GM04503 (cell line): ENCODE data around the gene ZNF629.
A peak's percentile ranks its signal among the peaks of the same experiment; 100 is the strongest.

Source experiments
- DNase-seq: peaks from one replicate; pipeline ENCODE4 v3.0.0-alpha.2; 2012; ENCODE audit warnings: low read depth

Gene ZNF629

DNA sequence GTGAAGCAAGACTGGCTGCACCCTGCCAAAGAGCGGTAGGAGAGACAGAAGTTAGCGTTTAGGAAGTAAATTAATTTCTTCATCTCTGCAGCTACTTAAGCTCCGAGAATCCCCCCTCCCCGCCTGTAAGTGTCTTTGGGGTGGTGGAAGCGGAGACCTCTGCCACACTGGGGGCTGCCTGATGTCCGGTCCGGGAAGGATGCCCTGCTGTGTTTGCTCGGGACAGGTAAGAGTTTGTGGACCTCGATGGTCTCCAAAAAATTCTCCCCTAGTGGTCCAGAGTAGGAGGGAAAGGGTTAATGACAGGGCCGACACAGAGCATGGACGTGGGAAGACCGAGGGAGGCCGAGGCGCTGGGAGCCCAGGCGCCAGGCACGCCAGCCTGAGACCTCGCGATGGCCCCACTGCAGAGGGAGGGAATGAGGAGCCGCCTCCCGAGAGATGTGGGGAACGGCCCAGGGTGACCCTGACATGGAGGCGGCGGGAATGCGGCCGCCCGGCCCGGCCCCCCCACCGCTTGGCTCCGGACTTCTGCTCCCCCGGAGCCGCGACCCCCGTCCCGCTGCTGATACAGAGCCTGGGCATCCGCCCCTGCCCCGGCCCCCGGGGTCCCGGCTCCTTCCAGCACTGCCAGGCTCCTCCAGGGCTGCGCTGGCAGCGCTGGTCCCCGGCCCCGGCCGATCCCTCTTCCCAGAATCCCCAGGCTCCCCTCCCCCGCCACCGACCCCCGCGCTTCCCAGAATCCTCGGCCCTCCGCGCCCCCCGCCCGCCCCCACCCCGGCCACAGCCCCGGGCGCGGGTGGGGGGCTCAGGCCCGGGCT, 680 bp downstream of the ZNF629 start:
- DNase-seq: no peak

DNA sequence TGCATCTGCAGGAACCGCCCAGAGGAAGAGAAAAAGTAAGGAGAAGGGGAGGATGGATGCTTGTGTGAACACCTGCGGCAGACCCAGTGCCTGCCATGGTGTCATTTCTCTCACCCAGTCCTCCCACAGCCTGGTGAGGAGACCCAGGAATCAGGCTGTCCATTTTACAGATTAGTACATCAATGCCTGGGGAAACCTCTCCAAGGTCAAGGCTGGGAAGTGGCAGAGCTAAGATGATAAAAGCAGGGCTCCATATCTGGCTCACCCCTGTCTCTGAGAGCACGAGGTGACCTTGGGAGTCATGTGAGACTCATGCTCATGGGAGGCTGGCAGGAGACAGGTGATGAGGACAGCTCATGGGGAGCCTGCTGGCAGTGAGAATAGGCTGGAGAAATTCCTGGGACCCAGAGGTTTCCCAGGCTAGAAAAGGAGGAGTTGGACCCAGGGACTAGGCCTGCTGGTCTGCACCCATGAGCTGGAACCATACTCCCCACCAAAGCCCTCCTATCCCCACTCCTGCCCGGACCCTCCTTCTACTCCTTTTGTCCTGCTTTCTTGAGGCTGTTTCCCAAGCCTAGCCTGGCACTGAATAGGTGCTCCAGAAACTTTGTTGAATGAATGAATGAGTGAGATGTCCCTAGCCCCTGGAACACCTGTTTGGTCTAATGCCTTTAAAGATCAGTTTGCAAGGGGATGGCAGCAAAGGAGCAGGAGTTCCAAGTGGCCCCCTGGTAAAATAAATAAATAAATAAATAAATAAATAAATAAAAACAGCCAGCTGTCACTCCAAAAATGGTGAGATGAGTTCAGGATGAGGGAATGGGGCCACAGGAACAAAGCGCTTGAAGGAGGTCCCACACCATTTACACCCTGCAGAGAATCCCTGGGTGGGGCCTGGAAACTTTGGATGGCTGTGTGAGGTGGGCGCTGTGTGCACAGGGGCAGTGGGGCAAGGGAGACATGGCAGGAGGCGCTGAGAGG, 1.6 kb downstream of the ZNF629 start:
- no peak for DNase-seq

DNA sequence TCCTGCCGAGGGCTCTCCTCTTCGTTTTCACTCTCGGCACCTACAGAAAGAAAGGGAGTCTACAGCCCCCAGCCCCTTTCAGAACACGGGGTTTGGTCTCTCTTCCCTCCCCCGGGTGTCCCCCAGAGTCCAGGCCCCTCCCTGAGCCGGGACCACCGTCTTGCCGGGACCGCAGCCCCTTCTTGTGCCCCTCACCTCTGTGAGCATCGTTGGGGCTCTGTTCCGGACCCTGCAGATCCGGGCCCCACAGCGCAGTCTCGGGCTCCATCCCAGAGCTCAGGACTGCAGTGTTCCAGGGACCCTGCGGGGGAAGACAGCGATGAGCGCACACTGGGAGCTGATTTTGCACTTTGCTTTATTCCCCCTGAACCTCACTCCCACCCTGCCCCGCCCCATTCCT, 2.8 kb downstream of the ZNF629 start:
- no peak for DNase-seq

DNA sequence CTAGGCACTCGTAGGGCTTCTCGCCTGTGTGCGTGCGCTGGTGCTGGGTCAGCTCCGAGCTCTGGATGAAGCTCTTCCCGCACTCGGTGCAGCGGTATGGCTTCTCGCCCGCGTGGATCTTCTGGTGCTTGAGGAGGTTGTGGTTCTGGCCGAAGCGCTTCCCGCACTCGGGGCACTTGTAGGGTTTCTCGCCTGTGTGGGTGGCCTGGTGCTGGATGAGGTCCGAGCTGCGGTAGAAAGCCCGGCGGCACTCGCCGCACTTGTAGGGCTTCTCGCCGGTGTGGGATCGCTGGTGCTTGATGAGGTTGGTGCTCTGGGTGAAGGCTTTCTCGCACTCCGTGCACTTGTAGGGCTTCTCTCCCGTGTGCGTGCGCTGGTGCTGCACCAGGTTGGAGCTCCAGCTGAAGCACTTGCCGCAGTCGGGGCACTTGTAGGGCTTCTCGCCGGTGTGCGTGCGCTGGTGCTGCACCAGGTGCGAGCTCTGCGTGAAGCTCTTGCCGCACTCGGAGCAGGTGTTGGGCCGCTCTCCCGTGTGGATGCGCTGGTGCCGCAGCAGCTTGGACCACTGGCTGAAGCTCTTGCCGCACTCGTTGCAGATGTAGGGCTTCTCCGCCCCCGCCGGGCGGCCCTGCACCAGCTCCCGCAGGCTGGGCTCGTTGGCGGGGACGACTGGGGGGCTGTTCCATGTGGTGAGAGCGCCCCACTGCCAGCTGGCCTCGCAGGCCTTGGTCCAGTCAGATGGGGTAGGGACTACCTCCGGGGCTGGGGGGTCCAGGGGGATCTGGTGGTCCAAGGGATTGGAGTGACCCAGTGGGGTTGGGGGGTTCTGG, 3.5 kb downstream of the ZNF629 start:
- DNase-seq: no peak

- DNase-seq: no peak
Measured at GRCh38 chr16:30782486-30783279, 4.3 kb downstream of the ZNF629 start.

DNA sequence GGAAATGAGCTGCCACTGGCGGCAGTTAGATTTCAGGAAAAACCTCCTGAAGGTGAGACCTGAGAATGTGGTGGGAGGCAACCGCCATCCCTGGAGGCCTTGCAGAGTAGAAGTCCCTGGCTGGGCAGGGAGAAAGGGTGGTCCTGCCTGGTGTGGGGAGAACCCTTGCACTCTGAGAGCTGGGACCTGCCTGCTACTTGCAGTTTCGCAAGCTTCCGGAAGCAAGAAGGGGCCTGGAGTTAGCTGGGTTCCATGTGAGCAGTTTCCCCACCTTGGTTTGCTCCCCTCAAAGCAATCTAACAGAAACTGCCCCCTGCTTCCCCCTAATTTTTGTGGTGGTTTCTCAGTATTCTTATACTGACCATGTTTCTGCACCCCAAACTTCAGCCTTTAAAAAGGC, 6.5 kb downstream of the ZNF629 start:
- DNase-seq: no peak

- DNase-seq: no peak
Measured at GRCh38 chr16:30780021-30780420, 7.0 kb downstream of the ZNF629 start.

DNA sequence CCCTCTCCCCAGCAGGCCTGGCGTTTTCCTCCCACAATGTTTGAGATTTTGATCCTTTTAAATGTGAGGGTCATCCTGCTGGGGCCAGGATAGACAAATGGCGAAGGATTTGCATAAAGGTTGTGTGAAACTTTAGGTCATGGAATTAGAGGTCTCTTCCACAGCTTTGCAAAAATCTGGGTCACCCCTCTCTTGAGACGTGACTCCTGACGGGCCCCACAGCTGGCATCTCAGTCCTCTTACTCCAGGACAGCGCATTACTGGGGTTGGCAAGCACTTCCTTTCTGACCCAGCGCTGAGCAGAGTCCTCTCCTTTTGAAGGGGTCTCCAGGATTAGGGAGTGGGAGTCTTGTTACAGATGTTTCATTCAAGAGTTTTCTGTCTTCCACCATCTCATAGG, 7.4 kb downstream of the ZNF629 start:
- DNase-seq: no peak

DNA sequence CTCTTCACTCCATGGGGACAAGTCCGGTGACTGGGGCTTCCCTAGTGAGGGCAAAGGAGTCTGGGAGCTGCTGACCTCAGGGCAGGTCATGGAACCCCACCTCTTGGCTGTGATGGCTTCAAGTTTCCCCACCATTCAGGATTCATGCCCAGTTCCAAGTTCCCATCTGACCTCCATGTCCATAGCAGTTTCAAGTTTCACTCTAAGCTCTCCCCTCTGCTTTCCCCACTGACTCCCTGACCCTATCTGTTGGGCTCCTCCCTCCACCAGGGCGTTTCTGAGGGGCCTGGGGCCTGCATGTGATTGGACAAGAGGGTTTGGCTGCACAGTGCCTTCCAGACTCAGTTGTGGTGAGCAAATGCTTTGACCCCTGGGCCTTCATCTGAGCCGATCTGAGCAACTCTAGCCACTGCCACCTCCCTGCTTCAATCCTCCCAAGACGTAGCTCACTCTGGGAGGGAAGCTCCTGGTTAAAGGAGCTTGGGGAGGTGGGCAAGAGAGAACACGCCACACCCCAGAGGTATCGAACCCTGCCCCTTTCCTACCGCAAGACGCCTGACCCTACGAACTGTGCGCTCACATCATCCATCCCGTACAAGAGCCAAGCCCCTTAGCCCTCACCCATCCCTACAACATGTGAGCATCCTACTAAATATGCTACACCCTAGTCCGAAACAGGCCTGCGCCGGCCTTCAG, 8.3 kb downstream of the ZNF629 start:
- DNase-seq: no peak

DNA sequence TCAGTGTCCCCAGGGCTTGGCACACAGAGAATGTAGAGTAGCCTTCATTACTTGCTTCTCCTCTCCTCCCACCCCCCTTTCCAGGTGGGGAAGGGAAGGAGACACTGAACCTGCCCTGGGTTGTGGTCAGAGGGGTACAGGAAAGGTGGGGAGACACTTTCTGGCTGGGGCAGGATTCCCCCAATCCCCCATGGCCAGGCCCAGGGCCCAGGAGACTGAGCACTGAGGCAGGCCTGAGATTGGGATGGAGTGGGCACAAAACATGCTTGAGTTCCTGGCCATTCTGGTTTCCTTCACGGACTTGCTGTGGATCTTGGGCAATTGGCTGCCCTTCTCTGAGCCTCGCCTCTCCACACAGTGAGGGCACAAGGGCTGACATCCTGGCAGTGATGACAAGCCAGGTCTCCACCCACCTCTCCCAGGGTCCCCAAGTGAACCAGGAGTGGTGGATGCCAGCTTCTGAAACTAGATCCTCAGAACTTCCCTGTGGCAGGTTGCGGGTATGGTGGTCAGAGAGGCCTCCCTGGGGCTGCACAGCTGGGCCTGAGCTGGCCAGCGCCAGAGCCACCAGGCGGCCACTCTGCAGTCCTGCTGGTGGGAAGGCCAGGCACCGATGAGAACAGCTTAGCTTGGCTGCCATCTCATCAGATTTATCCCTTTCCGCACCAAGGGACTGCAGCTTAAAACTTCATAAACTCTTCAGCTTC, 9.3 kb downstream of the ZNF629 start:
- no peak for DNase-seq

DNA sequence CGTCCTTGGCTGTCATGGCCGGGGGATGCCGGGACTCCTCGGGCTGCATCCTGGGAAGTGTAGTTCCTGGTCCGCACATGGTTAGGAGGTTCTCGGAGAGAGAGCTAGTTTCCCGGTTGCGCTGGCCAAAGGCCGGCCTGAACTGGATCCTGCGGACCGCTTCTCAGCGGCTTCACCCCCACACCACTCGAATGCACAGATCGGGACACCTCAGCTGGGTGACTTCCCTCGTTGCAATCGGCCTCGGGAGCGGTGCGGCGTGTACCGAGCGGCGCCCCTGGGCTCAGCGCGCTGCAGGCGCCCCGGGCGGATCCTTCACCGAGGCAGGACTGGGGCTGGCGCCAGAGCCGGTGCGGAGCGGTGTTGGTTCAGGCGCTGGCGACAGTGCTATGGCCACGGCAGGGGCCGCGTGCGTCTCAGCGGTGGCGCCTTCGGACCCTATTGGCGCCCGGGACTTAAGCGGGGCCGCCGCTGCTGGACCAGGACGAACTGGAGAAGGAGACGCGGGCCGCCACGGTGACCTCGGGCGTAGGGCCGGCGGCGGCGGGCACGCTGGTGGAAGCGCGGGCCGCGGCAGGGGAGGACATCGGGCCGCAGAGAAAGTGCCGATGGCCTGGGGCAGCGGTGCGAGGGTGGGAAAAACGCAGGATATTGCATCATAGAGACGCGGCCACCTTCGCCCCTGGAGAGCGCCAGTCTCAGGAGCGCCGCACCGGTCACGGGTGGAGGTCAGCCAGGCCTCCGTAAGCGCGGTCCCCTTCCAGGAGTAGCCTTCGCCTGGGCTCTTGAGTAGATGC, 11.4 kb downstream of the ZNF629 start:
- peak; percentile 46 for DNase-seq

GRCh38 chr16:30775131-30775391, 11.9 kb downstream of the ZNF629 start:
- no peak for DNase-seq

- no peak for DNase-seq
Measured at GRCh38 chr16:30774367-30775130, 12.5 kb downstream of the ZNF629 start.

DNA sequence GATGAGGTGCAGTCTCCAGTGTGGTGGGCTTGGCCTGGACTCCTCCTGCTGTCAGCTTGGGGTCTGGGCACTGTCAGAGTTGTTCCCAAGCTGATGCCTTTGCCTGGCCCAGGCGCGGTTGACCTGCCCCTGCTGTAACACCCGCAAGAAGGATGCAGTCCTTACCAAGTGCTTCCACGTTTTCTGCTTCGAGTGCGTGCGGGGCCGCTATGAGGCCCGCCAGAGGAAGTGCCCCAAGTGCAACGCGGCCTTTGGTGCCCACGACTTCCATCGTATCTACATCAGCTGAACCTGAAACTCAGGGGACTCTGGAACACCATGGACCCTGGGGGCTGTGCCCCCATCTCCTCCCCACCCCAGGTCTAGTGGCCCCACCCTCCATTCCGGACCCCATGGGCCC, 13.2 kb downstream of the ZNF629 start:
- DNase-seq: no peak

GRCh38 chr16:30771726-30772125, 15.3 kb downstream of the ZNF629 start:
- no peak for DNase-seq

DNA sequence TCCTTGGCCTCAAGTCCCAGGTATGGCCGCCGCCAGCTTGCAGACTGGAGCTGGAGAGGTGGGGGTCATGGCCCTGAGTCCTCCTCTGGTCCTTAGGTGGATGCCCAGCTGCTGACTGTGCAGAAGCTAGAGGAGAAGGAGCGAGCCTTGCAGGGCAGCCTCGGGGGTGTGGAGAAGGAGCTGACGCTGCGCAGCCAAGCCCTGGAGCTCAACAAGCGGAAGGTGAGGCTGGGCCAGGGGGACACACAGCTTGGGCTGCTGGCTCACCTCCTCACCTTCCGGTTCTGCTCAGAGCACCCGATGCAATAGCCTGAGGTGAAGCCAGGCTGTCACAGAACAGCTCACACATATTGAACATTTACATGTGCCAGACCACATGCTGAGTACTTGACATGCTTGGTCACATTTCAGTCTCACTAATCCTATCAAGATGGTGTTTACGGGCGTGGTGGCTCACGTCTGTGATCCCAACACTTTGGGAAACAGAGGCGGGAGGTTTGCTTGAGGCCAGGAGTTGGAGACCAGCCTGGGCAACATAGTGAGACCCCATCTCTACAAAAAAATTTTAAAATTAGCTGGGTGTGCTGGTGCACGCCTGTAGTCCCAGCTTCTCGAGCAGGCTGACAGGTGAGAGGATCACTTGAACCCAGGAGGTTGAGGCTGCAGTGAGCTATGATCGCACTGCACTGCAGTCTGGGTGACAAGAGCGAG, 17.5 kb downstream of the ZNF629 start:
- no peak for DNase-seq

DNA sequence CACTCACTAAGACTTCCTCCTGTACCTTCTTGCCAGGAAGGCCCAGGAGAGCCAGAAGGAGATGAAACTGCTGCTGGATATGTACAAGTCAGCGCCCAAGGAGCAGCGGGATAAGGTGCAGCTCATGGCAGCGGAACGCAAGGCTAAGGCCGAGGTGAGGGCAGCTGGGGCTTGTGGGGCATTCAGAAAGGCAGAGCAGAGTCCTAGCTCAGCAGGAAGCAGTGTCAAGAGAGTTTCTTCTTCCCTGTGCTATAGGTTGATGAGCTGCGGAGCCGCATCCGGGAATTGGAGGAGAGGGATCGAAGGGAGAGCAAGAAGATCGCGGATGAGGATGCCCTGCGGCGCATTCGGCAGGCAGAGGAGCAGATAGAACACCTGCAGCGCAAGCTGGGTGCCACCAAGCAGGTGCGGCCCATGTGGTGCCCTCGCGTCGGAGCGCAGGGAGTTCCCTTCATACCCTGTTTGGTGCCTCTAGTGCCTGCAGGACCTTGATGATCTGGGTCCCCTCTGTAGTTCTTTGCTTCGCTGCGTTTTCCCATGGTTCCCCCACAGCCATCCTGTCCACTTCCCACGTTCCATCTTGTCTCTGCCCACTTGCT, 18.3 kb downstream of the ZNF629 start:
- no peak for DNase-seq
